Naive thymus-derived CD4-positive, alpha-beta T cell (primary cell): Measurements from ENCODE around the gene AGBL5. TPM values are rescaled to one million over a fixed set of nuclear protein-coding genes. Genes with fewer than 3 reads are reported as not detected.
"Not testable (repeated sequence)": the region's sequence is repeated elsewhere in the genome, so short reads cannot be mapped to it uniquely, and the experiment has no call there.

Experiments
- ATAC-seq: fragments of 150-1000 bp; cut with Tn5 transposase; 2 replicates; pipeline ENCODE4 v1.10.0; 2021; ENCODE audit warnings: mild to moderate bottlenecking, moderate library complexity
- CTCF ChIA-PET: fragments of 350-600 bp; sonication (Branson Sonifier 250); formaldehyde crosslinking; loops from one replicate; lab custom pipeline; 2021; ENCODE audit warnings: antibody characterized with exemption; lab: Charles Lee
- POLR2A ChIA-PET: fragments of 350-600 bp; sonication (Branson Sonifier 250); formaldehyde crosslinking; loops from one replicate; lab custom pipeline; 2021; ENCODE audit warnings: antibody characterized with exemption, inconsistent platforms; lab: Charles Lee
- DNase-seq, 9 donors: peaks; one replicate each; pipeline versions ENCODE4 v3.0.0 to v3.0.0-alpha.2; 2020 to 2022; ENCODE audit warnings: mixed read lengths in 1 of 9
- H3K27ac ChIP-seq: one replicate; pipeline ENCODE4 v1.7.0; 2013; ENCODE audit warnings: mild to moderate bottlenecking, low read depth, low read length, moderate library complexity
- H3K27me3 ChIP-seq, 2 donors: one replicate each; pipeline ENCODE4 v1.7.0; 2013; ENCODE audit warnings: low read length in 2 of 2, mild to moderate bottlenecking in 2 of 2, moderate library complexity in 2 of 2; ENCODE audit not compliant: control insufficient read depth in 2 of 2, insufficient read depth in 2 of 2
- H3K36me3 ChIP-seq, 3 experiments: 1 replicate in 2 of 3; 2 replicates in 1 of 3; pipeline ENCODE4 v1.7.0; 2013; ENCODE audit warnings: low read length in 3 of 3, mild to moderate bottlenecking in 3 of 3, moderate library complexity in 1 of 3; ENCODE audit not compliant: insufficient read depth in 3 of 3, control insufficient read depth in 2 of 3
- H3K4me1 ChIP-seq, 2 donors: one replicate each; pipeline ENCODE4 v1.7.0; 2013; ENCODE audit warnings: low read length in 2 of 2, mild to moderate bottlenecking in 2 of 2, moderate library complexity in 1 of 2; ENCODE audit not compliant: control insufficient read depth in 2 of 2, insufficient read depth in 2 of 2
- H3K4me3 ChIP-seq: 2 replicates; pipeline ENCODE4 v1.7.0; 2013; ENCODE audit warnings: mild to moderate bottlenecking, low read length
- H3K9me3 ChIP-seq, 3 experiments: 1 replicate in 2 of 3; 2 replicates in 1 of 3; pipeline ENCODE4 v1.7.0; 2013; ENCODE audit warnings: low read length in 3 of 3; ENCODE audit not compliant: control insufficient read depth in 2 of 3
- H3K27ac Mint-ChIP-seq, 9 donors: one replicate each; pipeline ENCODE4 v1.8.0; 2020 to 2022; ENCODE audit warnings: mixed read lengths in 9 of 9, mild to moderate bottlenecking in 8 of 9, moderate library complexity in 5 of 9, inconsistent platforms in 2 of 9
- H3K27me3 Mint-ChIP-seq, 5 donors: one replicate each; pipeline ENCODE4 v1.8.0; 2021 to 2022; ENCODE audit warnings: mixed read lengths in 5 of 5, mild to moderate bottlenecking in 1 of 5
- H3K36me3 Mint-ChIP-seq, 5 donors: one replicate each; pipeline ENCODE4 v1.8.0; 2020 to 2022; ENCODE audit warnings: mixed read lengths in 5 of 5, mild to moderate bottlenecking in 3 of 5, inconsistent platforms in 1 of 5
- H3K4me1 Mint-ChIP-seq, 7 donors: one replicate each; pipeline ENCODE4 v1.8.0; 2020 to 2022; ENCODE audit warnings: mixed read lengths in 7 of 7, mild to moderate bottlenecking in 3 of 7, inconsistent platforms in 1 of 7
- H3K4me3 Mint-ChIP-seq, 10 donors: one replicate each; pipeline ENCODE4 v1.8.0; 2020 to 2022; ENCODE audit warnings: mild to moderate bottlenecking in 10 of 10, mixed read lengths in 10 of 10, moderate library complexity in 6 of 10, inconsistent platforms in 2 of 10
- H3K9me3 Mint-ChIP-seq, 11 donors: one replicate each; pipeline ENCODE4 v1.8.0; 2020 to 2022; ENCODE audit warnings: mixed read lengths in 11 of 11, mild to moderate bottlenecking in 4 of 11, inconsistent platforms in 1 of 11, moderate library complexity in 1 of 11
- intact Hi-C, 2 donors: fragments of 100-400 bp; cut with micrococcal nuclease; formaldehyde crosslinking; loops; one replicate each; pipeline ENCODE4 v1.15.1; 2023
- polyA plus RNA-seq, 2 donors: library from polyadenylated mRNA; unstranded; fragments of 300-500 nt; fragmentation: Illumina TruSeq; gene quantifications; one replicate each; pipeline ENCODE4 v1.2.3, GENCODE V29; 2021
- total RNA-seq, 6 experiments: library from RNA in 5 of 6; stranded (reverse) in 5 of 6; gene quantifications; 1 replicate in 5 of 6; 2 replicates in 1 of 6; pipeline ENCODE4 v1.2.3 and lab custom pipeline; 2021 to 2026

AGBL5 gene
- total and polyA plus RNA-seq, 7 experiments from 2014 or later: 7.6 to 15.7 (median 12.2) TPM

- H3K4me3 ChIP-seq, CTCF ChIA-PET, ATAC-seq, H3K9me3 ChIP-seq, H3K27me3 ChIP-seq, DNase-seq, H3K36me3 ChIP-seq, H3K27me3 Mint-ChIP-seq, H3K36me3 Mint-ChIP-seq, H3K9me3 Mint-ChIP-seq: not testable (repeated sequence)
- Mint-ChIP-seq H3K4me3 (peak overlapping the region; percentile 48 to 84 (median 62)), H3K27ac (peak overlapping the region; percentile 63 to 95 (median 82)), H3K4me1 (peaks cover 33 to 64% (median 60%) of the 10 kb centered on the region in 7 donors)
- H3K4me1 ChIP-seq: peaks cover 19 to 24% of the 10 kb centered on the region in 2 donors
- POLR2A ChIA-PET: interaction anchor here (6.1 to 11.3 kb wide), 2 partner anchors 10 to 23 kb away, joined by 134 to 216 read pairs; partner anchors contain the start of genes AGBL5 and KHK
- H3K27ac ChIP-seq: peak overlapping the region; percentile 44
- intact Hi-C loops: loop anchor here (1.0 to 10.0 kb wide), 3 partner anchors 24 to 1679 kb away; partner anchors contain the start of genes AGBL5 (in 1 of the 2), CCDC121 (in 1 of the 2), GPN1 (in 1 of the 2) and PPP1CB (in 1 of the 2)
Observed at GRCh38 chr2:27075566-27075871, 24.1 kb downstream of the AGBL5 start.

DNA sequence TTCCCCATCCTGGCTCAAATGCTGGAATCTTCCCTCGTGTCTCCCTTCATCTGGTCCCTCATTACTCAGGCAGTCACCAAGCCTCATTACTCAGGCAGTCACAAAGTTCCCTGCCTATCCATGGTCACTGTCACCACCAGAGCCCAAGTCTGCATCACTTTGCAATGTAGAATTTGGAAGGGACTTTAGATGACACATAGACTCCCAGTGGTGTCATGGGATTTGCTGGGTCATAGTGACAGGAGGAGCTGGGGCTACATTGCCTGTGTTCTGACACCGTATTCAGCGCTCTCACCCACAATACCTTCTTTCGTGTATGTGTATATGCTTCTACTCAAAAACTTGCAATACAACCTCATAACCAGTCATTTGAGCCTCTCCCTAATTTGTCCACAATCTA, 24.9 kb downstream of the AGBL5 start:
- ChIA-PET POLR2A (interaction anchor here (0.6 kb wide), 1 partner anchor 32 kb away, joined by 3 read pairs; no protein-coding TSS in a partner anchor), CTCF (no interaction called here)
- Mint-ChIP-seq H3K27me3 (no peaks in the 10 kb centered on the region), H3K9me3 (no peaks in the 10 kb centered on the region), H3K4me1 (peaks cover 33 to 65% (median 60%) of the 10 kb centered on the region in 7 donors), H3K36me3 (peaks cover 0 to 4% (median 0%) of the 10 kb centered on the region in 5 donors), H3K27ac (peak overlapping the region in 7 of 9 donors; percentile 7 to 76 (median 60)), H3K4me3 (peak overlapping the region in 7 of 10 donors; percentile 33 to 66 (median 47))
- no peak overlapping the region for H3K4me3 ChIP-seq
- no peaks in the 10 kb centered on the region for H3K9me3 ChIP-seq
- ATAC-seq (no peak), DNase-seq (no peak)
- H3K27ac ChIP-seq: no peak overlapping the region
- no peaks in the 10 kb centered on the region for H3K27me3 ChIP-seq
- H3K36me3 ChIP-seq: peaks cover 0 to 2% (median 0%) of the 10 kb centered on the region in 3 experiments
- peaks cover 14 to 26% of the 10 kb centered on the region in 2 donors for H3K4me1 ChIP-seq
- intact Hi-C loops: loop anchor here (10.0 kb wide), 2 partner anchors 548 to 1678 kb away; partner anchors contain the start of genes CCDC121 (in 1 of the 2), GPN1 (in 1 of the 2) and PPP1CB (in 1 of the 2)

GRCh38 chr2:27077231-27077630, 25.8 kb downstream of the AGBL5 start:
- no peak overlapping the region for H3K4me3 ChIP-seq
- DNase-seq: no peak
- peaks cover 35 to 68% (median 61%) of the 10 kb centered on the region in 7 donors for H3K4me1 Mint-ChIP-seq
- peaks cover 0 to 4% (median 0%) of the 10 kb centered on the region in 5 donors for H3K36me3 Mint-ChIP-seq
- peak overlapping the region in 4 of 9 donors; percentile 34 to 71 (median 36) for H3K27ac Mint-ChIP-seq
- H3K27ac ChIP-seq: no peak overlapping the region
- ATAC-seq: no peak
- no peak overlapping the region for H3K4me3 Mint-ChIP-seq
- intact Hi-C loops: loop anchor here (10.0 kb wide), 2 partner anchors 548 to 1678 kb away; partner anchors contain the start of genes CCDC121 (in 1 of the 2), GPN1 (in 1 of the 2) and PPP1CB (in 1 of the 2)
- H3K9me3 Mint-ChIP-seq: no peaks in the 10 kb centered on the region
- H3K27me3 ChIP-seq: no peaks in the 10 kb centered on the region
- no peaks in the 10 kb centered on the region for H3K36me3 ChIP-seq
- ChIA-PET POLR2A (interaction anchor here (0.6 to 1.0 kb wide), 2 partner anchors 31 to 106 kb away, joined by 3 read pairs; no protein-coding TSS in a partner anchor), CTCF (no interaction called here)
- H3K9me3 ChIP-seq: no peaks in the 10 kb centered on the region
- H3K4me1 ChIP-seq: peaks cover 20 to 36% of the 10 kb centered on the region in 2 donors
- H3K27me3 Mint-ChIP-seq: no peaks in the 10 kb centered on the region

DNA sequence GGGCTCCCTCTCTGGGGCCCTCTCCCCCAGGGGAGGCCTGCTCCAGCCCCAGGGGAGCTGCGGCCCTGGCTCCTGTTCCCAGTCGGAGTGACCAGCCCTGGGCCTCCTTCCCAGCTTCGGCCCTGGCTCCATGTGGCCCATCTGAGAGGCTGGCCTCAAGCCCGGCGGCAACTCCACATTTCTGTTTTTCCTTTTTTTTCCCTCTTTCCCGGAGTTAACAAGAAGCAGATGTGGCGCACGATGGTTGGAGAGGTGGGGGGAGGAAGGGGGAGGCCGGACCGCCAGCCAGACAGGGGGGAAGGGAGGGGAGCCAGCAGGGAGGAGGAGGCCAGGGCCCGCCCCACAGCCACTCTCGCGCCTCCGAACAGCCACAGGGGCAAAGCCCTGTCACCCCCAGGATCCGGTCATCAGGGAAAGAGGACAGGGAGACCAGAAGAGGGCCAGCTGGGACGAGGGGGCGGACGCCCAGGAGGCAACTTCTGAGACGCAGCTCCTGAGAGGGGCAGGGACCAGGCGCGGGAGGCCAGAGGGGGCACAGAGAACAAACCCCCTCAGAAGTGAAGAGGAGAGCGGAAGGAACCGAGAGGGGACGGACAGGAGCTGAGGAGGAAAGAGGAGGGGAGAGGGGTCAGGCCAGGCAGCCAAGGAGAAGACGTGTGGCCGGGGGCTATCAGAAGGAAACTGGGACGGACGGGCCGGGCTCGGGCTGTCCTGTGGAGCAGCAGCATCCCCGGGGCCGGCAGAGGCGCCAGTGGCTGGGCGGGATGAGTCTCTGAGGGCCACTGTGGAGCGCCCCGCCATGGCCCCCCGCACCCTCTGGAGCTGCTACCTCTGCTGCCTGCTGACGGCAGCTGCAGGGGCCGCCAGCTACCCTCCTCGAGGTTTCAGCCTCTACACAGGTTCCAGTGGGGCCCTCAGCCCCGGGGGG, 27.1 kb downstream of the AGBL5 start, which contains the start of gene EMILIN1:
TSS of gene EMILIN1 (plus strand) at position 349 of the 928 bp plus-strand sequence. CDS start at position 800, 451 bp downstream.
- H3K27me3 ChIP-seq: no peaks in the 10 kb centered on the region
- Mint-ChIP-seq H3K4me1 (peaks cover 34 to 58% (median 51%) of the 10 kb centered on the region in 7 donors), H3K27ac (peak within 1 kb of the TSS in 2 of 9 donors; percentile 2 to 29), H3K36me3 (peaks cover 0 to 4% (median 0%) of the 10 kb centered on the region in 5 donors), H3K9me3 (no peaks in the 10 kb centered on the region), H3K27me3 (no peaks in the 10 kb centered on the region), H3K4me3 (no peak within 1 kb of the TSS)
- no peak for ATAC-seq
- no peak within 1 kb of the TSS for H3K4me3 ChIP-seq
- no peaks in the 10 kb centered on the region for H3K36me3 ChIP-seq
- no peak within 1 kb of the TSS for H3K27ac ChIP-seq
- peaks cover 19 to 38% of the 10 kb centered on the region in 2 donors for H3K4me1 ChIP-seq
- POLR2A ChIA-PET: no interaction called here
- H3K9me3 ChIP-seq: no peaks in the 10 kb centered on the region
- no peak for DNase-seq
- intact Hi-C loops: loop anchor here (10.0 kb wide), 2 partner anchors 546 to 1676 kb away; partner anchors contain the start of genes CCDC121 (in 1 of the 2), GPN1 (in 1 of the 2) and PPP1CB (in 1 of the 2)
- CTCF ChIA-PET: no interaction called here

GRCh38 chr2:27079233-27080139, 28.0 kb downstream of the AGBL5 start:
- CTCF ChIA-PET: interaction anchor here (0.7 kb wide), 1 partner anchor 61 kb away, joined by 3 read pairs; no protein-coding TSS in a partner anchor
- DNase-seq (no peak), ATAC-seq (no peak)
- Histone ChIP-seq H3K36me3 (no peaks in the 10 kb centered on the region), H3K27ac (no peak overlapping the region), H3K4me3 (no peak overlapping the region), H3K27me3 (no peaks in the 10 kb centered on the region), H3K4me1 (peaks cover 18 to 32% of the 10 kb centered on the region in 2 donors), H3K9me3 (no peaks in the 10 kb centered on the region)
- Mint-ChIP-seq H3K4me1 (peaks cover 27 to 53% (median 45%) of the 10 kb centered on the region in 7 donors), H3K27ac (peak overlapping the region in 4 of 9 donors; percentile 79 to 97 (median 96)), H3K4me3 (no peak overlapping the region), H3K27me3 (no peaks in the 10 kb centered on the region), H3K9me3 (no peaks in the 10 kb centered on the region), H3K36me3 (peaks cover 0 to 1% (median 0%) of the 10 kb centered on the region in 5 donors)
- intact Hi-C loops: loop anchor here (2.0 to 10.0 kb wide), 5 partner anchors 119 to 1675 kb away; partner anchors contain the start of genes CCDC121 (in 1 of the 2), EIF2B4 (in 1 of the 2), GPN1 (in 1 of the 2) and IFT172 (in 1 of the 2)
- POLR2A ChIA-PET: interaction anchor here (11.1 kb wide), 1 partner anchor 6 kb away, joined by 134 read pairs; the partner anchor contains the start of gene OST4
